Measurements from ENCODE around the gene GNAT3. TPM values are rescaled to one million over a fixed set of nuclear protein-coding genes. Genes with fewer than 3 reads are reported as not detected.

GNAT3 gene
- total RNA-seq, 1 donor from 2014 or later, result not detected

DNA sequence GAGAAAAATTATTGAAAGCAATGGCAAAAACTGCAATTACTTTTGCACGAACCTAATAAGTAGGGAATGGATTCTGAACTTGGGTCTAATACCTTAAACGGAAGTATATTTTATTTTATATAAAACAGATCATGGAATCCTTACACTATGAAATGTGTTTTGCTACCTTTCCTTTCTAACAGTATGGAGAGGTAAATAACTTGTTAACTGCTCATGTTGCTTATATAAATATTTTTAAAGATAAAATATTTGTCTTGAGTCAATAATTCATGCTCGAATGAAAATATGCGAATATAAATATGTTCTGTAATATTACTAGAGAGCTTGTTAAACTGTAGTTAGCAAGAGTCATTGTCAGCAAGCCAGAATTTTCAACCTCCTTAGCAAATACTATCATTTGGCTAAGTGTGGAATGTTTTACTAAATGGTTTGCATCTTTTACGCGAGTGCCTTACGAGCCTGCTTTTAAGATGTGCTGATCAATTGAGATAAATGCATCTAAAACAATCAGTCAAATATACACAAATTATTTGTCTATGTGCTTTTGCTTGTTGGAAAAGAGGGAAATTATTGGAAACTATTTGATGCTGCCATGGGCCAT, 5.9 kb downstream of the GNAT3 start:
- no peak for DNase-seq (ENCODE audit: low spot score)

DNA sequence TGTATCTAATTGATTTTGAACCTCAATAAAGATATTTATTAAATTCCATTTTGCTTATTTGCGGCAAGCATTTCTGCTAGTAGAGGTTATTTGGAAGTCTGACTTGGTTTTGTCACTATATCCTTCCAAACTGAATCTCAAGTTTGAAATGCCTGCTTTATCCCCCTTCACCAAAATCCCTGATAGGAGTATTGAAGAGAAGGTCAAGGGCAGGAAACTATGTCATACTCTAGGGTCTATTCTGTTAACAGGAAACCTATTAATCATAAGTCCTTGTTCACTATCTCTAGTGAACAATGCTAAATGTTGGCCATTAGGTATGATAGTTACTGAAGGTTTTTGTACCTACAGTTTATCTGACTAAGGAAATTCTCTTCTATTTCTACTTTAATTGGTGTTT, 11.5 kb downstream of the GNAT3 start:
- DNase-seq (ENCODE audit: low spot score), result no peak

DNA sequence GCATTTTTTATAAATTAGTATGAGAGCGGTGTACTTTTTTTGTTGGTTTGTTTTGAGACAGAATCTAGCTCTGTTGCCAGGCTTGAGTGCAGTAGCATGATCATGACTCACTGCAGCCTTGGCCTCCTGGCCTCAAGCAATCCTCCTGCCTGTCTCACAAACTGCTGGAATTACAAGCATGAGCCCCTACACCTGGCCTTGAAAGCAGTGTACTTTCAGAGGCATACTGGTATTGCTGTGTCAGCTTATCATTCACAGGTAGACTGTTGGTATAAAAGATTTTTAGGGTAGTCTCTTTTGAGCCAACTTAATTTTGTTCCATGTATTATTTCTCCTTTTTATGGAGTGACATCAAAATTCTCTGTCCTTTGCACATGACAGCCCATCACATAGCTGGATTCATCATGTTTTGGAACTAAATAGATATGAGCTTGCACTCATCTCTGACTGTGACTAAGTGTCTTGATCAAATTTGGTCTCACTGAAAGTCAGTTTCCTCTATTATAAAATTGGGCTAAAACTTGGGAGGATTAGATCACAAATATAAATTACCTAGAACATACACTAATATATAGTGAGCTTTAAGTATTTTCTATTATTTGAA, 12.4 kb downstream of the GNAT3 start:
- DNase-seq (ENCODE audit: low spot score), result no peak

DNA sequence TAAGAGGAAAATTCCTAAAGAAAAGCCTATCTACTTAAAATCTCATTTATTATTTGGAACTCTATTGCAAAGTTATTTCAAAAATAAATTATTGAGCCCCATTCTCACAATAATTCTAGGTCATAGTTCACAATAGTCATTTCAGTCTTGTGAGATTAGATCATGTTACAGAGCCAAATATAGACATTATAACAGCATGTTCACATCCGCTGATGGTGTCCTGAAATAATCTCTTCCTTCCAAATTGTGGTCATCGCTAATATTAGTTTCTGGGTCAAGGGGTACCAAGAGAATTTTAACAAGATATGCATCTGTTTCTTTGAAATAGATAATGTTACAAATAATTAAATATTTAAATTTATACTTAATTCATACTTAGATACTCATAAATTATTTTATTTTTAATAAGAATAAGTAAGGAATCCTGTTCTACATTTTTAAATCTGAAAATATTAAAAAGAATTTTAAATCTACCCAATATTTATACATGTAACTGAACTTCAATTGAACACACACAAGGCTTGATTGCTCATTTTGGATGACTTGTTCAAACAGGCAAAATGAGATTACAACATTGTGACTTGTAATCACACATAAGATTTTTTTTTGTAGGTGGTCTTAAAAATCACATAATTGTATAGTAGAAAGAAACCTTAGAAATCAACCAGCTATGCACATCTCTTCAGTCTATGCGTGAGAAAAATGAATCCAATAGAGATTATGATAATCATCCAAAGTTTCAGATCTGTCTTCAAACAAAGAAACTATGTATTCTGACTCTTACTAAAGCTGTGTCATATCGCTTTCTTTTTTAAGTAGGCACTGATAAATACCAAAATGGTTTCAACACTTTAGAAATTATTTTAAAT, 13.1 kb downstream of the GNAT3 start:
- no peak for DNase-seq (ENCODE audit: low spot score)

DNA sequence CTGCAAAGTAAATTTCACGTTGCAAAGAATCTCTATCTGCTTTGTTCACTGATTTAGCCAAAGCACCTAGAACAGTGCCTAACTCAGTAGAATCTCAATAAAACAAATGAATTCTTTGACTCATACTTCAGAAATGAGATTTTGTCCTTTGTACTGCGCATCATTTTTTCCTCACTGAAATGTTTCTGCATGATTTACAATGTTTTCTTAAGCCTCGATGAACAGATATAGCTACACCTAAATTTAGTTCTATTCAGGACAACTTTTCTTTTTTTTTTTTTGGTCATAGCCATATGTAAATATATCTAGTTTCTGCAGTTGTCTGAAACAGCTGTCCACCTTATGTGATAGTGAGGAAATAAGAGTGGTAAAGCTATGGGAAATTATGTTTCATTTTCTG, 15.3 kb downstream of the GNAT3 start:
- no peak for DNase-seq (ENCODE audit: low spot score)

DNA sequence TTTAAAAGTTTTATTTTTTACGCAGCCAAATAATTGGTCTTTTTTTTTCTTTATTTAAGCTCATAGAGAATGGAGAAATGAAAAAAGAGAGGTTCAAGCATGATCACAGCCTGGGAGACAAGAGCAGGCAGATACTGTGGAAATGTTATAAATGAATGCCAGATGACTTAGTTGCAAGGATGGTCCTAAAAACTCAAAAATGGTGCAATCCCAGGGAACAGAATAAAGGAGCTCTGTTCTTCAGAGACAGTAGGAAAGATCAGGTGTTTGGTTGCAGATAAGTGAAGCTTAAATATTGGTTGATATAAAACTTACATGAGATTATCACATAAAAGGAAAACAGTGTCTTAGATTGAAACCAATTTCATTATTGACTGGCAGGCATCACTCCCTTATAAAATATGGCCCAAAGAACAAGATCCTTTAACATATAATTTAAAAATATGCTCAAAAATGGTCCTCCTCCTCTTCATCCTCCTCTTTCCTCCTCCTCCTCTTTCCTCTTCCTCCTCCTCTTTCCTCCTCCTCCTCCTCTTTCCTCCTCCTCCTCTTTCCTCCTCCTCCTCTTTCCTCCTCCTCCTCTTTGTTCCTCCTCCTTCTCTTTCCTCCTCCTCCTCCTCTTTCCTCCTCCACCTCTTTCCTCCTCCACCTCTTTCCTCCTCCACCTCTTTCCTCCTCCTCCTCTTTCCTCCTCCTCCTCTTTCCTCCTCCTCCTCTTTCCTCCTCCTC, 18.6 kb downstream of the GNAT3 start:
- no peak for DNase-seq (ENCODE audit: low spot score)

DNA sequence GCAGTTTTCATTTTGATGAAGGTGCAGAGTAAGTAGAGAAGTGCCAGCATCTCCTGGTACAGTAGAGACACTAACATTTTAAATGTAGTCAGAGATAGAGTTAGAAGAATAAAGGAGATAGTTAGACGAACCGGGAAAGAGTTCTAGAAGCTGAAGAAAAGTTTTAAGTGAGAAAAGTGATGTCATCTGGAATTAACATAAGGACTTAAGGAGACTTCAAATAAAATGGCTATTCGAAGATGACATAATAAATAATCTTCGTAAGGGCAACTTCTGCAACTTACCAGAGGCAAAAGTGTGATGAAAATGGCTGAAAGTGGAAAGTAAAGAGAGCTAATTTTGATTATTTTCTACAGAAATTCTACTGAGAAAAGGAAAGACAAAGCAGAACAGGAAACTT, 20.4 kb downstream of the GNAT3 start:
- DNase-seq (ENCODE audit: low spot score), result no peak

DNA sequence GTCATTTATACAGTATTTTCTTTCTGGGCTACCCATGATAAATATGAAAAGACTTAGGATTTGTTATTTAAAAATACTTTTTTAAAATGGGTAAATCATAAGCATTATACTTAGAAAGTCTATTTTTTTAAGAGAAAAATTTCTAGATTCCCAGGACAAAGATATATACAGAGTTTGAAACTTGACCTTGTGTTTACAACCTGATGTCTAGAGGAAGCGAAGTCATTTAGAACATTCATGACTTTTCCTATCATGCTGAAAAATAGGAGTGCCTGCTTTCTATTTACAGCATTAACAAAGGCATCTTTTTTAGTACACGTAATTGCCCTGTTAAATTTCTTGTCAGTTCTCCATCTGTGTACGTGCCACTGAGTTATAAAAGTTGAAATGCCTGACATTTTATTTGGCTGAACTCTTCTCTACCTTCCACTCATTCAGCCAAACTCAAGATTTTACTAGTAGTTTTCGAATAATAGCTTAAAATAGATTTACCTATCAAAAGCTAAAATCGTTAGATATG, 23.0 kb downstream of the GNAT3 start:
- DNase-seq (ENCODE audit: low spot score), result no peak

DNA sequence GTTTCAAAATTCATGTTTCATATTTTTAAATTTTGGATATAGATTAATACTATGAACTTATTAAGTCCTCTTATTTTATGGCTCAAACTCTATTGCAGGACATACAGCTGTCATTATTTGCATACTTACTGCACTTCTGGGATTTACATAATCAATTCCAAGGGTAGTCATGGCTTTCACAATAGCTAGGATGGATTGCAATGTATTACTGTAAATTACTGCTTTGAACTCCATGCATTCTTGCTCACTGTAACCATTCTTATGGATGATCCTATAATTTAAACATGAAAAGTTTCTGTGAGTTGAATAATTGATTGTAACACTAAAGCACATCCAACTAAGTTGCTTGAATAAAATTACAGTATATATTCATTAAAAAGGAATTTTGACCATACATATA, 23.5 kb downstream of the GNAT3 start:
- no peak for DNase-seq (ENCODE audit: low spot score)

DNA sequence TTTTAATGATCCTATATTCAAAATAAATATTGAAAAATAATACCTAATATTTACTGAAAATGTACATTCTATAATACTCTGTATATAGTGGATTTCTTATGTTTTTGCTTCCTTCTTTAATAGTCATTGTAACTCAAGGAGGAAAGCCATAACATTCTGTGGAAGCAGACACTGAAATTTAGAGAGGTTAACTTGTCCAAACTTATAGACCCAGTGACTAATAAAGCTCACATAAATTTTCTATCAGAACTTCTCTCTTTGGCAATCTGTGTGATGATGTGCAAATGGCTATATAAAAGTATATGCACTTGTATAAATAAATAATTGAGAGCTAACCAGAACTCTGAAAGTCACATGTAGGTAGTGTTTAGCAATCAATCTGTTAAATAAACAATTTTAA, 26.1 kb downstream of the GNAT3 start:
- DNase-seq (ENCODE audit: low spot score), result no peak

DNA sequence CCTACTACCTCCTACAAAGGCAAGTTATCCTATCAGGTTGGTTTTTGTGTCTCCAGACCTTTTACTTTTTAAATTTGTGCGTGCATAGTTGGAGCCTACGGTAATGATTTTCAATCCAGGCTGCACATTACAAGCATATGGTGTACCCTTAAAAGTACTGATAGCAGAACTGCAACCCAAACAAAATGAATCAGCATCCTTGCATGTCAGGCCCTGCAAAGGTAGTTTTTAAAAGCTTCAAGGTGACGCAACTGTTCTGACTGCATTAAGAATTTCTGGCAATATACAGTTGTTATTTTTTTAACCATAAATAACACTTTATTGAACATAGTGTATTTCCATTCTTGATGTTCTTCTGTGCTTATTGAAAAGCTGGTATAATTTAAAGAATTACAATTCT, 28.9 kb downstream of the GNAT3 start:
- DNase-seq (ENCODE audit: low spot score), result no peak

DNA sequence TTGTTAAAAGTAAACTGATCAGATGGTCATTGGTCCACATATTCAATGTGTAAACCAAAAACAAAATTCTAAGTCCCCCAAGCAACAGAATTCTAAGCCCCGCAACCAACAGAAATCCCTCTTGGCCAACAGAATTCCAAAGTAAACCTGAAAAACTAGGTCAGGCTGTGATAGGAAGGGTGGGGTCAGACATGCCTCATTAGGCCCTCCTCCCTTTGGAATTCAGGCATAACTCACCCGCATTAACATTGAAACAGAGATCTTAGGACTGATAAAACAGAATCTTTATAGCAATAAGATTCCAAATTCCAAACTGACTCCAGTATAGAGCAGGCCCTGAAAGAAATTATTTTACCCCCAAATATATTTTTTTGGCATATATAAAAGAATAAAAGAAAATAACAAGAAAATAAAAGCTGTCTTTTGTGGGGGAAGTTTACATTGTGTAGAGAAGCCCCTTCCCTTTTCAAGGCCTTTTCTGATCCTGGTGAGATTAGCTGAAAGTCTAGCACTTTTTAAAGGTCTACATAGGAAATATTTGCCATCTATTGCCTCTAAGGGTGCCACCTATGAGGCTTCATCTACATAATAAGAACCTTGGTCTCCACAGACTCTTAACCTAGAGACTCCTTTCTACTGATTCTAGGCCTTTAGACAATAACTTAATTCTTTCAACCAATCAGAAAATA, 30.5 kb downstream of the GNAT3 start:
- DNase-seq (ENCODE audit: low spot score), result no peak

DNA sequence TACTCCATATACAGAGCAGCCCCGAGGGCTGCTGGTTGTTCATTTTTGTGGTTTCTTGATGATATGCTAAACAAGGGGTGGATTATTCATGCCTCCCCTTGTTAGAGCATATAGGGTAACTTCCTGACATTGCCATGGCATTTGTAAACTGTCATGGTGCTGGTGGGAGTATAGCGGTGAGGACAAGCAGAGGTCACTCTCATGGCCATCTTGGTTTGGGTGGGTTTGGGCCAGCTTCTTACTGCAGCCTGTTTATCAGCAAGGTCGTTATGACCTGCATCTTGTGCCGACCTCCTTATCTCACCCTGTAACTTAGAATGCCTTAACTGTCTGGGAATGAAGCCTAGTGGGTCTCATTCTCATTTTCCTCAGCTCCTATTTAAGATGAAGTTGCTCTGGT, 31.3 kb downstream of the GNAT3 start:
- DNase-seq (ENCODE audit: low spot score), result no peak

DNA sequence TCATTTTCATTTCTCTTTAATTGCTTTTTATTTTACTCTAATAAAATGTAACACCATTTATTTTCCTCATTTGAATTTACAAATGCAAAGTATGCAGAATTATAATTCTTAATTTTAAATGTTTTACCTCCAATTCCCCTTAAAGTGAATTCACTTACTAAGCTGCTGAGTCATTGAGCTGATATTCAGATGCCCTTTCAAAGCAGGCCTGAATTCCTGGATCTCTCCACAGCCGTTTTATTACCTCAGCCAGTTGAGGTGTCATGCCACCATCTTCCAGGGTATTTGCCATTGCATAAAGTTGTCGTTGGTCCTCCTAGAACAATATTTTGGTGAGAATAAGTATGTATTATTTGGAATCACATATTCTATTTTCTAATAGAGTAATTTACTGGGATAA, 33.2 kb downstream of the GNAT3 start:
- DNase-seq (ENCODE audit: low spot score), result no peak

DNA sequence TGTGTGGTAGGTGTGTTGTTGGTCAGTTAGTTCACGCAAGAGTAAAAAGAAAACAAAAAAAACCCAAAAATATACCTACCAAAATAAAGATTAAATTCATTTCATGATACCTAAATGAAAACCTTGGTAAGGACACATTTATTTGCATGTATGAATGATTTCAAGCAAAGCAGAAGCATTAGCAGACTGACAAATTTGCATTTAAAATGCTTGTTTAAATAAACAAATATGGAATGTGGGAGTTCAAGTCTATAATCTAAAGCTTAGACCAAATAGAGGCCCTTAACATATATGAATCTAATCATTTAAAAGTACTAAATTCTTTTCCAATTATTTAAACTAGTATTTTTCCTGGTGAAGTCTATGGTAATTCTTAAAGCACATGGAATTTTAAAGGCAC, 35.8 kb downstream of the GNAT3 start:
- no peak for DNase-seq (ENCODE audit: low spot score)

DNA sequence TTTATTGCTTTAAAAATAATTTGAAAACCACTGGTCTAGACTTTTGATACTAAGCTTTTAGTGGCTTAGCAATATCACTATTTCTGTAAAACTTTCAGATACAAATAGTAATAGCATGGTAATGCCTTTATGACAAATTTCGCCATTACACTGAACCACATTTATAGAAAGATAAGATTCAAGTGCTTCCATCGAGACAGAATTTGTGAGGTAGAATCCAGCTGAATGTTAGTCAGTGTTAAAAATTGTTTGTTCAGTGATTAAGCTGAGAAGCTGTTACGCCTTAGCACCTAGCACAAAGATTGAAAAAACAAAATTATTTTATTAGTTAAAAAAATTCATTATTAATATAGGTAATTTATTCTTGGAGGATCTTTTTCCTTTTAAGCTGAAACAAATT, 36.5 kb downstream of the GNAT3 start:
- DNase-seq (ENCODE audit: low spot score), result no peak

DNA sequence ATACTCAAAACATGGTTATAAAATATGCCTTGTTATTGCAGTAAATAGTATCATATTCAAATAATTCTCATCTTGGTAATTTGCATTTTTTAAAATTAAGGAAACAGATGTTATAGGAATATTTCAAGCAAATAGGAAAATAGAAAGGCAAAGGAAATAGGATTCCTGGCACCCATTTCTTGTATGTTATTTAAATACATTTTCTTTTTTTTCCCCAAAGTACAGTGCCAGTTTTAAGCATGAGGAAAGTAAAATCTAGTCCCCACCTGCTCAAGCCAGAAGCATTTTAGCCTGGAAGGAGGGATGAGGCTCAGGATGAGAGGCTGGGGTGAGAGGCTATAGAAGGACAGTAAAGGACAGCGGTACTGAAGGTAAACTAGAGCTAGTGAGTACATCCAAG, 38.1 kb downstream of the GNAT3 start:
- no peak for DNase-seq (ENCODE audit: low spot score)

DNA sequence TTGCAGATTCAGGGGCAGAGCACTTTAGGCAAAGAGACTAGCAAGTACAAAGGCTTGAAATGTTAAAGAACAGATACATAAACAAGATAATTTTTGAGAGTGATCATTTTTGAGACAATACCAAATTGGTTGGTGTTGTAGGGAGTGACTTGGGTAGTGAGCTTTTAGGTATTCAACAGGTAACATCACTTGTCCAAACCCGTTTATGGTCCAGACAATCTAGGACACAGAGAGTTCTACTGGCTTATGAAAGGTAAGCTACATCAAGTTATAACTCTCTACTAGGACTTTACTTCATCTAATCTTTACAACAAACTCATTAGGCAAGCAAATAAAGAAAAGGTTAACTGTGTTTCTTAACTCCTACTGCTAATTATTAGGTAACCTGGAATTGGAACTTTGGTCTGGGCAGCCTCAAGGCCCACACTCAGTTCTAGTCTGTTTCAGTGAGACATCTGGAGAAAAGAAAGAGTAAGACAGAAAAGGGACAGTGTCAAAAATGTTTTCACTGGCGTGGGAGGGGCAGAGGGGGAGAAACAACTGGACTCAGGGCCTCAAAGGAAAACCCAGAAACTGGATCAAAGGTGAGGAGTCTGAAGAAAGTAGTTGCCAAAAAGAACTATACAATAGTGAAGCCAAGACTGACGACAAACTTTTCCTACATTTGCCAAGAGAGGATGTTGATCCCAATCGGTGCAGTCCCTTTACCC, 39.2 kb downstream of the GNAT3 start:
- no peak for DNase-seq (ENCODE audit: low spot score)

DNA sequence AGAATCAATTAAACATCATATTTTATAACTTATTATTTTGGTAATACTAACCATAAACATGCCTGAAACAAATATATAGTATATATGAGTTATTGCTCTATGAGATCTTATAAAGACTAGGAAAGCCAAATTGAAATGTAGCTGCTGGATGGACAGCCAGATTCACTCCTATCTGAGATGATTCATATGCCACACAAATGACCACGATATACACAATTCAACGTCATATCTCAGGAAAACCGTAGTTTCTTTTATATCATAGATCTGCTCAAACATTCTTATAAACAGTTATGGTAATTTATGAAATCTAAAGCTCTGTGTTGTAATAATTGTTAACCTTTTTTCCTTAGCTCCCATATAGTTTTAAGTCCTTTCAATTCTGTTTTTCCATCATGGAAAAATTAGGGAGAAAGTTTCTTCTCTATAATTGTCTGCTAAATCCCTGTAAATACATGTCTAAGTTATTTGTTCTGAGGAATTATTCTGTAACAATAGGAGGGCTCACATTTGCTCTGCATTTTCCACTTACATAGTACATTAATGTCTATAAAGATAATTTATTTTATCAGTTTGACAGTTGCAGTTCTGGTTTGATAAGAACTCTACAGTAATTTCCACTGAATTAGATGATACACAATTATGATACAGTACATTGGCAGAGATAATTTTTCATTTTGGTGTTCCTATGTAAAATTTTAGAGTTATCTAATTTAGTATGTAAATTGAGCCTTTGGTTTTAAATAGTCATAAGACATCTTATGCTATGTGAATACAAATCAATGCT, 42.7 kb downstream of the GNAT3 start:
- no peak for DNase-seq (ENCODE audit: low spot score)

DNA sequence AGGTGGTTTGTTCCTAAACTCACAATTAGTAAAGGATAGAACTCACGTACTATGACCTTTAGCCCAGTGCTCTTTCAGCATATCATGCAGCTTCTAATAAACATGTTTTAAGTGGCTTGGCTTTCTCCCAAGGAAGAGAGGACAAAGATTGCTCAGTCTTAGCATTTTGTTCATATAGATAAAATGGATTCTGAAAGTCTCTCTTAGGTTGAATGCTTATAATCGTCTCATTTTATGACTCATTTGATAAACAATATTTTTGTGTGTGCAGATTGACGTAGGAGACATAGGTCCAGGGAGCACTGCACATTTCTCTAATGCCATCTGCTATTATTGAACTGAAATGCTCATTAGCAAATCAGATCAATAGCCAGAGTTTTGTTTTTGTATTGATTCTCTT, 44.8 kb downstream of the GNAT3 start:
- no peak for DNase-seq (ENCODE audit: low spot score)
